NCI-H2196 (cell line): ENCODE data around the gene PLXNA4.

ENCODE experiments used
- DNase-seq: peaks from one replicate; lab custom pipeline; 2025; ENCODE audit not compliant: unreplicated experiment; lab: John Stamatoyannopoulos, UW

The PLXNA4 gene

DNA sequence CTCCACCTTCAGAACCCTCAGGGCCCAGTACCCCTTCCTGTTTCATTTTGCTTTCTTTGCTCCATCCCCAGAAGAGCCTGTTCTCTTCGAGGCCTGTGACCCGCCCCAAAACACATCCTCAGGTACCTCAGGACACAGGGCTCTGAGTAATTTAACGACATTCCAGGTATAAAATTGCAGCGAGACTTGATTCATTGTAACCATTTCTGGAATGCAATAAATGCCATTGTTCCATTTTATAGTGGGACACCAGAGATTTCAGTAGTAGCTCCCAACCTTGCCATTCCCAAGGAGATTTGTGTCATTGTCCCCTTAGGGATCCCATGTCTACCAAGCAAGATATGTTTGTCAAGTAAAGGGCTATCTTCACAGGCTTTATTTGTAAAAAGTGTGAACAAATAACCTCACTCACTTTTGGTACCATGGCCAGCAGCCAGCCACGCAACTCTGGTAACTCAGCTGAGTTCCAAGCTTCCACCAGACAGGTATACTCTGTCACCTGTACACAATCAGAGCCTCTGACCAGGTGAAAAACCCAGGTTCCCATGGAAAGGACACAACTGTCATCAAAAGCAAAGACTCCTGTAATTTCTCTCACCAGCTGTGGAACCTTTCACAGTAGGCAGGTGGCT is 441.3 kb downstream of the PLXNA4 start:
- DNase-seq = no peak

DNA sequence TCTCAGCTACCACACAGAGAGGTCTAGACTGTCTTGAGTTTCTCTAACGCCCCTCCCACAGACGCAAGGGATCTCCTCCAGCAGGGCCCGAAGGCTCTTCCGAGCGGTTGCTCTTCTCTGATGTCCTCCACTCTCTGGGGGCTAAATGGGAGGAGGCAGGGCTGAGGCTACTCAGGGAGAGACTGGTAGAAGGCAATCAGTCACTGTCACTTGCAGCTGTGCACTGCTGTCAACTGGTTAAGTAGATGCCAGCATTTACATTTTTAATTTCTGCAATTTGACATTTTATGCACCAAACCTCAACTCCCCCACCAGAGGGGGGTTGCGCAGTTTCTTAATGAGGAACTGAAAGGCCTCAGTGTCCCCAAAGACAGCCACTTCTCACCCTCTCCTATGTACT is 442.8 kb downstream of the PLXNA4 start:
- no peak for DNase-seq

DNA sequence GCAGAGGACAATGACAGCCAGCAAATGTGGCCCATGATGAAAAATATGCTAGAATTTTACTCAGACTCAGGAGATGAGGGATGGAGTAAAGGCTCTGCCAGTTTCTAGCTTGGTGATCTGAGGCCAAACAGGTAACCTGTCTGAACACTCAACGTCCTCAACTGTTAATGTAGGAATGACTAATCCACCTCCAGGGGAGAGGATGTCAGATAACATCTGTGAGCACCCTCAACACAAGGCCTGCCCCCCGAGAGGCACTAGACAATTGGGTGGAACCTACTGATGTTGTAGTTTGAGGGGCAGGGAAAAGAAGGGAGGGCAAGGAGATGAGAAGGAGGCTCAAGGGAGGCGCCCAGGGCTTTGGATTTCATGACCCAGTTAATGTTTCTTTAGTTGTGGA is 445.1 kb downstream of the PLXNA4 start:
- DNase-seq = no peak

DNA sequence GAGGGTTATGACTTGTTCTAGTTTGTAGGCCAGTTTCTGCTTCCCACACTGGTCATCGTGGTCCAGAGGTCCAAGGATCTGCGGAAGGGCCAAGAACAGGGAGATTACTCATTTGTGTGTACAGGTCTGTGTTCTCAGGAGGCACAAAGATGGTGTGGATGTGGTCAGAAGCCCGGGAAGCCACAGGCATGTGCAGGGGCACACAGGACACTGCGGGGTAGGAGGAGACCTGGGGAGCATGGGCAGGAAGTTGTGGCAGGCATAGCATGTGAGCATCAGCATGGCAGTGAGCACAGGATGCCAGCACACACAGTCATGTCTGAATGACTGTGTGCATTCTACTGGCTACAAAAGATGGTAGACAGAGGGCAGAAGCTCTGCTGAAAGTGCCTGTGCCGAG is 445.8 kb downstream of the PLXNA4 start:
- no peak for DNase-seq

DNA sequence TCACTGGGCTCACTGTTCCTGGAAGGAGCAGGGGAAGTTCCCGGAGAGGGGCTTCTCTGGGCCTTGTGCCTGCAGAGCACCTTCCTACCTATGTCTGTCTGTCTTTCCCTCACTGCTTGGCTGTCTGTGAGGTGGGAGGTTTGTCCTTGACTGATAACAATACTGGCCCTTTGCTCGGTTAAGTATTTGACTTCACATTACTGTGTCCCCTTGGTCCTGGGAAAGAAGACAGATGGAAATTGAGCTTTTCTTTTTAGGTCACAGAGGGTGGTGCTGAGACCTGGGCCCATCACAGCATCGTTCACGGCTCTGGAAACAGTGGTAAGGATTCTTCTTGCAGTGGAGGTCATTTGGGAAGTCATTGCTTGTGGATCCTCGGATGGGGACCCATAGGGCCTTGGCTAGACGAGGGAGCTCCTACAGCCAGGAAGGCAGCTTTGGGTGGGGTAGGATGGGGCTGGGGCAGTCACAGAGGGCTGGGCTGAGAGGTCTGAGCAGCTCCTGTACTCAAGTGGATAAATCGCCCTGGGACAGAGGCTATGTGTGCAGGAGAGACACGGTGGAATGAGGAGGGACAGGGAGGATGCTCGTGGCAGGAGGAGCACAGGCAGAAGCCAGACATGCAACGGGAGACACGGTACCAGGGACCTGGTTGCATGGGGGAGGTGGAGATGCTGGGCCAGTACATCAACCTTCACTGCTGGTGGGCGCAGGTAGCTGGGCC is 450.2 kb downstream of the PLXNA4 start:
- no peak for DNase-seq

DNA sequence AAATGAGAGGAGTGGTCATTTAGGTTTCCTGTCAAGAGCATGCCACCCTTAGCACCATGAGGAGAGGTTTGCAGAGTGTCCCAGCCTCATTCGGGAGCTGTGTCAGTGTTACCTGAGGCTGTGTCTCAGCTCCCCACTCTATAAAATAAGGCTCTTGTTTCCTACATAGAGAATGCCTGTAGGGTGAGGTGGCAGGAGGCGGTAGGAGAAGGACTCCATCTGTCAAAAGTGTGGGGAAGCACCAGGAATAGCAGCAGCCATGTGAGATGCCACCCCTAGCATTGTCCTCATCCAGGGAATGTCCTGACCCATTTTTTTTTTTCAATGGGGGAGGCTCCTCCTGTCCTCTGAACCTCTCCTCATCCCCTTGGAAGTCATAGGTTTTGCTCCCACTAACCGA is 451.2 kb downstream of the PLXNA4 start:
- no peak for DNase-seq

DNA sequence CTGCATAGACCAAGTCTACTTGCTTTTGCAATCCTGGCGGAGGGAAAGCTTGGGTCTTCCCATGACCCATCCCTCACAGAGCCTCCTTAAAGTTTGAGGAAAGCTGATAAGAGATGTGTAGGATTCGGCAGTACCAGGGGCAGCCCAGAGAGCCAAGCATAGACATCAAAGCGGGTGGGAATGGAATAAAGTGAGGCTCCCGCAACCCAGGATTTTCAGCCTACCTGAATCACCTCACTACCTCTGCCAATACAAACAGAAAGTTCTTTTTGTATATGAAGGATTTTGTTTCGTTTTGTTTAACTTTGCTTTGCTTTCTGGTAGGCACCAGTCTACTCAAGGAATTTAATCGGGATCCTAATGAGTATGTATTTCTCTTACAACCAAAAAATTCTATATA is 451.7 kb downstream of the PLXNA4 start:
- DNase-seq = no peak

DNA sequence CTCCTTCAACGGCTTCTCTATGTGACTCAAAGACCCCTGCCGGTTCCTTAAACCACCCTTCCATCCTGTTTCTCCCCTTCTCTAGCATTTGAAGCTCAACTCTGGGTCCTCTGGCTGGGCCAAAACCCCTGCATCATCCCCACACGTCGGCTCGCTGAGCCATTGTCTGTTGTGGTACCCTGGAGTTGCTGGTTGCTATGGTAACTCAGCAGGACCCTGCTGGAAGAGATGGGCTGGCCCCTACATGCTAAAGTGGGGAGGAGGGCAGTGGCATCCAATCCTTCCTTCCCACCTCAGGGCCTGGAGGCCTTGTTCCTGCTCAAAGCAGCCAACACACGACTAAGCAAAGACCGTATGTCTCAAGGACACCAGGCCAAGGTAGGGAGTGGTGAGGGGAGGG is 452.5 kb downstream of the PLXNA4 start:
- DNase-seq = no peak

DNA sequence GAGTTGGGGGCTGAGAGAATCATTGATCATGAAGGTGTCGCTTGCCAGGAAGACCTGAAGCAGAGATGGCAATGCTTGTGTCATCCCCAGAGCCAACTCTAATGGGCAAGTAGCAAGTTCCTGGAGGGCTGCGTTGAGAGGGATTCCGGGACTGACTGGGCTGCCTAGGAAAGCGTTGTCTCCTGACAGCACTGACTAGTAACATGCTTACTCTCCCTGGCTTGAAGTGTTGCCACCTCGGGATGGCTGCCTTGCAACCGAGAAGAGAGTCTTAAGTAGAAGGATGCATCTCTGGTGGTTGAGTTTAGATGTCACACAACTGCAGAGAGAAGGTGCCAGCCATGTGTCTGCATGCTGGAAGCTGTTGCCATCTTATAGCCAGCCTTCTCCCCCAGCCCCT is 453.4 kb downstream of the PLXNA4 start:
- no peak for DNase-seq

DNA sequence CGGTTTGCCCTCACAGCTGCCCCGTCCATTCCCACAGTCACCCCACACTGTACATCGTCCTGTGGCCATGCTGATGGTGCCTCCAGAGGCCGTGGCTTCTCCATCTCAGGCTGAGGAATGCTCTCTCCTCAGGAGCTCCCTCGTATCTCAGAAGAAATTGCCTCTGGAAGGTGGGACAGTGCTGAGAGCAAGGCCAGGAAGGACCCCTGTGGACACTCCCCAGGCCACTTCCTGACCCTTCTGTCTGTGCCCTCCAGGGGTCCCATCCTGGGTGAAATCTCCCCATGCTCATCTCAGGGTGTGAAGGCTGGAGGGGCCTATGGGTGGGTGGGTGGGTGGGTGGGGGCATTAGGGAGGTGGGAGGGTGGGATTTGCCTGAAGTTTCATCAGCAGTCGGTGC is 454.3 kb downstream of the PLXNA4 start:
- DNase-seq = no peak

DNA sequence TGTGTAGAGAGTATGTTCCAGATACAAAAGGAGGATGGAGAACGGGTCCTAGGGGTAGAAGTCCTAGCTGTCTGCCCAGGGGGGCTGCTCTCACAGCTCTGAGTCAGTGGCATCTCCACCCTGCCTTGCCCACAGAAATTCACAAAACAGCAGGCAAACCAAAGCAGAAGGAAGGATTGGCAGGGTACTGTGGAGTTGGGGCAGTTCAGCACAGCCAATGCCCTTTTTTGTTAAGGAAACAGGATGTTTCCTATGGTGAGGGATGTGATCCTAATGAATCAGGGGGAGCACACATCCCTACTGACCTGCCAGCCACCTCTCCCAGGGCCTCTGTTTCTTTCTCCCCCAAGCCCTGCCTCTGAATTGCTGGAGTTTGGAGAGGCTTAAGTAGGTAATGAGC is 457.6 kb downstream of the PLXNA4 start:
- no peak for DNase-seq

DNA sequence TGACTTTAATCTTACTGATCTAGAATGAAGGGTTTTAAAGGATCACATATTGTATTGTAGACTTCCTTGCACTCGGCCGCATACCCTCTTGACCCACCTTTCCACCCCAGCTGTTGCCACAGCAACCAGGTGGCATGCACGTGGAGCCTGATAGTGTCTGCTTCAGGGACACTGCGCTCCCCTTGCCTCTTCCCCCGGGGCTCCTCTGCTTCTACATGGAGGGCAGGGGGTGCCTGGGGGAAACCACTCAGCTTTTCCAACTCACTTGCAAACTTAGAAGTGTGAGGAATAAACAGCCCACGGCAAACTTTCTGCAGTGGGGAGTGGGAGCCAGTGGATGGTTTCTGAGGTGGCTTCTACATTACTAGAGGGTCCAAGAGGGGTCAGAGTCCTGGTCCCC is 458.6 kb downstream of the PLXNA4 start:
- no peak for DNase-seq

DNA sequence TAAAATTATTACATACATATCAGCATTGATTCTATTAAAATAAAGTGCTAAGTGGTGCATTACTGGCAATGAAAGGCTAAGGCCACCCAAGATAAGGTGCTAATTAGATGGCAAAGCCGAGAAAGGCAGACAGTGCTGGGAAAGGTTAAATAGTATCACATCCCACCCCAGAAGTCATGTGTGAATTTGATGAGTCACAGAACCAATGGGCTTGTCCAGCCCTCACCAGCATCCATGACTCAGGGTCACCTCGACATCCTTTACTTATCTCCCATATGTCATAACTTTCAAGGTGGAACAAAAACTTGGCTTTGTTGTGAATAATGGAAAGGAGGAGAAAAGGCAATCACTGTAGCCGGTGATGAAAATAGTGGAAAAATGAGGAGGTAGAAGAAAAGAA is 459.1 kb downstream of the PLXNA4 start:
- no peak for DNase-seq

DNA sequence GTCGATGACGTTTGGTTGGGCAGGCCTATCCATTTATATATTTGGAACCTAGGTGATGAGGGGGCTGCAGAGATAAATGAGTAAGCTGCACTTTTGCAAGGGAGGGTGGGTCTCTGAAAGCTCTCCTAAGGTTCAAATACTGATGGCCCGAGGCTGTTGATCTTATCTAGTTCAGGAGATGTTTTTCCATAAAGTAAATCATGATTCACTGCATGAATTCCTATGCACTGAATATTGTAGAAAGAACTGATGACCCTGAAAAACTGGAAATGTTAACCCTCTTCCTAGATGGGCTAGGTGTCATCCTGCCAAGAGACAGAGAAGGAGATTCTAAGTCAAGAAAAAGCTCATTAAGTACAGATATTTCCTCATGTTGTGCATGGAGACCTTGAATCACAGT is 459.9 kb downstream of the PLXNA4 start:
- no peak for DNase-seq

DNA sequence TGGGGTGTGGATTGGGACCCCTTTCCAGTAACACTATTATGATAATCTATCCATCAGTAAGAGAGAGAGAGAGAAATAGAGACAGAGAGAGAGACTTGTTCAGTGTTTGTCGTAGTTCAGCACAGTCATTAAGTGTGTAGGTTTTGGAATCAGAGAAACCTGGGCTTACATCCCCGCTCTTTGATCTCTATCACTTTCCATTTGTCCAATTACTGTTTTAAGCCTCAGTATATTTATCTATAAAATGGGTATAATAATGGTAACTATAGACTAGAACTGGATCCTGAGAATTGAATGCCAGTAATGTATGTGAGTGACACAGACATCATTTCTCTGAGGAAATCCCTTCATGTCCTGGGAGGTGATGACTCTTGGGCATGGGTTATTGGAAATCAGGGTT is 460.5 kb downstream of the PLXNA4 start:
- DNase-seq = no peak

DNA sequence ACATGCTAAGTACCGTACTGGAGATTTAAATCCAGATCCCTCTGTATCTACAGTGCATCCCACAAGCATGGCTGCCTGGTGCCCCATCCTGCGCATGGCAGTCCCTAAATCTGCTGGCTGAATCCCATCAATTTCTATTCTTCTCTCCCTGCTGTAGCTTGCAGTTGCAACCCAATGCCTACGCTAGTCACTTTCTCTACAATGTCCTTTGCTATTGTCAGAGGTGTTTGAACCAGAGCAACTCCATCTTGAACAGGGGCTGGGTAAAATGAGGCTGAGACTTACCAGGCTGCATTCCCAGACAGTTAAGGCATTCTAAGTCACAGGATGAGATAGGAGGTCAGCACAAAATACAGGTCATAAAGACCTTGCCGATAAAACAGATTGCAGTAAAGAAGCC is 461.2 kb downstream of the PLXNA4 start:
- DNase-seq = no peak

DNA sequence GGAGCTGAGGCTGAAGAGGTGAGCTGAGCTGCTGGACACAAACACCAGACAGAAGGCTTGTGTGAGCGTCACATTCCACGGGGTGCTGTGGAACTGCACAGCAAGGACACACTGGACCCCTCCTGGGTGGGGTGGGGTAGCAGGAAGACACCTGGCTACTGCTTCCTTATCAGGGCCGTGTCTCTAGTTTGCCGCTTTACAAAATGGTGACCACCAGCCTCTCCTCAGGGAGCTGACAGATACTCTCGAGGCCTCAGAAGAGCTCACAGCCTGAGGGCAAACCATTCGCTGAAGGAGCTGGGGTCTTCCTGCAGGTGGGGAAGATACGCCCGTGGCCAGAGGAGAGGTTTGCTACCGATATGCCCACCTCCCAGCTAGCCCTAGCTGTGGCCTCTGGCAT is 461.9 kb downstream of the PLXNA4 start:
- DNase-seq = no peak

DNA sequence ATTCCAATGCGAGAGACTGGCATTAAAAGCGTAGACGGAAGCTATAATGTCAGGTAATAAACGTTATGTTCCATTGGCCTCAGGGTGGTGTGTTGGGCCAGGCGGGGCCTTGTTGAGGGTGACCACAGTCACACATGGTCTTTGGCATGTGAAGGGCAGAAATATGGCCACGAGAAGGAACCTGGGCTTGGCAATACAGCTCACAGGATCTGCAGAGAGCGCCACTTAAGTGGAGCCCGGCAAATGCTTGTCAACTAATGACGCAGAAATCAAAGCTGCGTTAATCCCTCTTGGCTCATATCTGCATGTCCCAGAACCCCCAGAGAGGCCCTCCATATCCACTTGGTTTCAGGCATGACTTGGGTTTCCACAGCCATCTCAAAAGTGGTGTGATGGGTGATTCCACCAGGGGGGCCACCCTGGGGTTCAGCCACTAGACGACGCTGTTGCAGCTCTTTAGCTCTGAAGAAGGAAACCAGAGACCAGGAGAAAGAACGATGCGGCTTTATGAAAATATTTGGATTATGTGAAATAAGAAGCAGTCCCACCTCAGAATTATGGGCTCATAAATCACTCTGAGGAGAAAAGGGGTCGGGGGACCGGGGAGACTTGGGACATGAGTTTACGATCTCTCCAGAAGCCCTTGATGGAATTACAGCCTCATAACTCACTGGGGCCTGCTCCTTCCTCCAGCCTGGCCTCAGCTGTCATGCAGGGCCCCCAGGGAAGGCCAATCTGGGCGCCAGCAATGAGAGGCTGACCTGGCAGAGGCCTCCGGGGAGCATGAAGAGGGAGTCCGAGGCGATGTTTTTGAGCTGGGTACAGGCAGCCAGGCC is 462.5 kb downstream of the PLXNA4 start:
- DNase-seq = no peak

DNA sequence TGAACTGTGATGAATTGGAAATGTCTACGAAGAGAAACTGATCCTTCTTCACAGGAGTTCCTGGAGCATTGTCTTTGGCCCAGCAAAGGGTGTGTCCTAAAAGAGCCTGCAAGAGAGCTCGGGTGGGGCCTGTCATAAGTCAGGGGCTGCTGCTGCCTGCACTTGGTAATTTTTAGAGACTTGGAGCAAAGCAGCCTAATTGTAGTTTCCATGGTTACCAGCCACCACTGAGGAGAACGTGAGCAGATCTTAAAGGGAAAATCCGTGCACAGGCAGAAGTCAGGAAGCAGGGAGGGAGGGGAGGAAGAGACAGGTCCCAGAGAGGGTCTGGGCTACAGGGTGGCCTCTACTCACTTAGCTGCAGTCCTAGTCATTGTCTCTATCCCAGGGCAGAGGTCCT is 463.6 kb downstream of the PLXNA4 start:
- no peak for DNase-seq

DNA sequence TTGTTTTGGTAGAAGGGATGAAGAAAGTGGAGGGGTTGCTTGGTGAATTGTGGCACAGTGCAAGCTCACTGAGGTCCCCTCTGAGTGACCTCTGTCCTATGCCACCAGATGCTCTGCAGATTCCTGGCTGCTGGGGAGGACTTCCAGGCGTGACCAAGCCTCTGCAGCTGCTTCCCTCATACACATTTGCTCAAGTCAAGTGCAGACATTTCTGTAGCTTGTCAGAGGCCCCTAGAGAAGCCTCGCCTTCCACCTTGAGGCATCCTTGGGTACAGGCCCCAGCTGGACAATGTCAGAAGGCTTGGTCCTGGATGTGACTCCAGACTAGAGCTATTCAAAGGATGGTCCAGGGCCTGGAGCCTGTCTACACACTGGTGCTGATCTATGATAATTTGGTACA is 464.2 kb downstream of the PLXNA4 start:
- no peak for DNase-seq

DNA sequence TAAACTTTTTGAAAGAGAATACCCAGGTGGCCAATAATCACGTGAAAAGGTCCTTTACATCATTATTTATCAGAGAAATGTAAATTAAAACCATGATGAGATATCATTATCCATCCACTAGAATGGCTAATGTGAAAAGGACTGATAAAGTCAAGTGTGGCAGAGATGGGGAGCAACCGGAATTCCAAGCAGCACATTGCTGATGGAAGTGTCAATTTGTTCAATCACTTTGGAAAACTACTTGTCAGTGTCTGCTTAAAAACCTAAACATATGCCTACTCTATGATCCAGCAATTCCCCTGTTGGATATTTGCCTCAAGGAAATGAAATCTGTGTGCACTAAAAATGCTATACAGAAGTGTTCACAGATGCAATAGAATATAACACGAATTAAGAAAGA is 465.6 kb downstream of the PLXNA4 start:
- no peak for DNase-seq

DNA sequence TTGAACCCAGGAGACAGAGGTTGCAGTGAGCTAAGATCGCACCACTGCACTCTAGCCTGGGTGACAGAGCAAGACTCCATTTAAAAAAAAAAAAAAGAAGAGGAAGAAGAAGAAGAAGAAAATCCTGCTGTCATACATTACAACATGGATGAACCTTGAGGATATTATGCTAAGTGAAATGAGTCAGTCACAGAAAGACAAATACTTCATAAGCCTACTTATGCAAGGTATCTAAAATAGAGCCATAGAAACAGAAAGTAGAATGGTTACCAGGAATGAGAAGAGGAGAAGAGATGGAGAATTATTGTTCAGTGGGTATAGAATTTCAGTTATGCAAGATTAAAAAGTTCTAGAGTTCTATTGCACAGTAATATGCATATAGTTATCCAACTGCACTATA is 466.5 kb downstream of the PLXNA4 start:
- DNase-seq = no peak
